ENCODE data around the gene RAB38. TPM values are rescaled to one million over a fixed set of nuclear protein-coding genes. Genes with fewer than 3 reads are reported as not detected.

RAB38 gene
- total RNA-seq, 2 experiments from 2014 or later = 0.28 to 0.44 TPM

DNA sequence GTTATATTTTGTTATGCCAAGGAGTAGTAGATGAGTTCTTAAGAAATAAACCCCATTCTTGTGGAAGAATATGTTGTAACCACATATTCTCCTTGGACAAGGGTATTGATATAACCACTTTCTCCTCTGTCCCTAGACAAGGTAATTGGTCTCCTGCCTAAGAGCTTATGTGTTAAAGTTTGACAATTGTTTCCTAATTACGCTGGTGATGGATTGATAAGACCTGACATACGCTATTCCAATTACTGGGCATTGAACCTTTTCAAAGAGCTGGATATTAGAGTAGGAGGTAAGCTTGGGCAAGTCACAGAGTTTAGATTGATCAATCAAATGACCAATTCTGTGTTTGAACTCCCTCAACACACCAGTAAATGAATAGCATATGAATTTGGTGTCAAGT is 88.9 kb downstream of the RAB38 start:
- CTCF ChIA-PET = no interaction called here
- Mint-ChIP-seq H3K4me1 (ENCODE audit: low read depth) (no peaks in the 10 kb centered on the region), H3K36me3 (ENCODE audit: low read depth) (no peaks in the 10 kb centered on the region), H3K9me3 (no peaks in the 10 kb centered on the region), H3K4me3 (no peak overlapping the region), H3K27ac (no peak overlapping the region), H3K27me3 (no peaks in the 10 kb centered on the region)
- Histone ChIP-seq H3K9me3 (ENCODE audit: control insufficient read depth in 1 of 2, insufficient read depth in 1 of 2, low read length in 2 of 2) (no peaks in the 10 kb centered on the region), H3K27ac (ENCODE audit: low read depth in 1 of 2, low read length in 2 of 2) (no peak overlapping the region), H3K36me3 (ENCODE audit: insufficient read depth, low read length) (no peaks in the 10 kb centered on the region), H3K27me3 (ENCODE audit: control insufficient read depth in 1 of 2, insufficient read depth in 2 of 2, low read length in 2 of 2) (no peaks in the 10 kb centered on the region), H3K4me1 (ENCODE audit: insufficient read depth, low read length) (no peaks in the 10 kb centered on the region), H3K4me3 (ENCODE audit: low read length) (no peak overlapping the region)
- ATAC-seq (ENCODE audit: poor library complexity) (no peak), DNase-seq (no peak)
- intact Hi-C loops (cut with DNase I, micrococcal nuclease) = no loop called here
- TF ChIP-seq, protein P1, sequence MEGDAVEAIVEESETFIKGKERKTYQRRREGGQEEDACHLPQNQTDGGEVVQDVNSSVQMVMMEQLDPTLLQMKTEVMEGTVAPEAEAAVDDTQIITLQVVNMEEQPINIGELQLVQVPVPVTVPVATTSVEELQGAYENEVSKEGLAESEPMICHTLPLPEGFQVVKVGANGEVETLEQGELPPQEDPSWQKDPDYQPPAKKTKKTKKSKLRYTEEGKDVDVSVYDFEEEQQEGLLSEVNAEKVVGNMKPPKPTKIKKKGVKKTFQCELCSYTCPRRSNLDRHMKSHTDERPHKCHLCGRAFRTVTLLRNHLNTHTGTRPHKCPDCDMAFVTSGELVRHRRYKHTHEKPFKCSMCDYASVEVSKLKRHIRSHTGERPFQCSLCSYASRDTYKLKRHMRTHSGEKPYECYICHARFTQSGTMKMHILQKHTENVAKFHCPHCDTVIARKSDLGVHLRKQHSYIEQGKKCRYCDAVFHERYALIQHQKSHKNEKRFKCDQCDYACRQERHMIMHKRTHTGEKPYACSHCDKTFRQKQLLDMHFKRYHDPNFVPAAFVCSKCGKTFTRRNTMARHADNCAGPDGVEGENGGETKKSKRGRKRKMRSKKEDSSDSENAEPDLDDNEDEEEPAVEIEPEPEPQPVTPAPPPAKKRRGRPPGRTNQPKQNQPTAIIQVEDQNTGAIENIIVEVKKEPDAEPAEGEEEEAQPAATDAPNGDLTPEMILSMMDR (IDR thresholded peaks at IDR 0.05) = no peak
- POLR2A ChIA-PET = no interaction called here

DNA sequence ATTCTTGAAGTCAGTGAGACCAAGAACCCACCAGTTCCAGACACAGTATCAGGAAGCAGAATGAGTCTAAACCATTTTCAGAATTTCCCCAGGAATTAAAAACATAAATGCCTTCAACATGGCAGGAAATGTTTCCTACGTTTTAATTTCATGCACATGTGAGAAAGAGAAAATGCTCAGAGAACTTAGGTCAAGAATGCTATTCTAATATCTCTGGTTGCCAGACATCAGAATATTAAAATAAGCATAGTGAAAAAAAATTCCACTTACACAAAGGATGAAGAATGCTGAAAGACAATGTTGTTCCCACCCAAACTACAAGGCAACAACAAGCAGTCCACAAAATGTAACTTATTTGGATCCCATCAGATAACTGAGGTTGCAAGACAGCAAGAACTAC is 104.8 kb downstream of the RAB38 start:
- H3K36me3 ChIP-seq (ENCODE audit: insufficient read depth, low read length) = no peaks in the 10 kb centered on the region
- CTCF ChIA-PET = no interaction called here
- intact Hi-C loops (cut with DNase I, micrococcal nuclease) = no loop called here
- DNase-seq (no peak), ATAC-seq (ENCODE audit: poor library complexity) (no peak)
- H3K4me1 Mint-ChIP-seq (ENCODE audit: low read depth) = no peaks in the 10 kb centered on the region
- no peak overlapping the region for H3K27ac ChIP-seq (ENCODE audit: low read depth in 1 of 2, low read length in 2 of 2)
- peaks cover 4% of the 10 kb centered on the region for H3K9me3 Mint-ChIP-seq
- H3K27me3 Mint-ChIP-seq = peaks cover 54% of the 10 kb centered on the region
- TF ChIP-seq, protein P1 (IDR thresholded peaks at IDR 0.05) = no peak
- no peaks in the 10 kb centered on the region for H3K4me1 ChIP-seq (ENCODE audit: insufficient read depth, low read length)
- no peak overlapping the region for H3K27ac Mint-ChIP-seq
- peaks cover 0 to 7% of the 10 kb centered on the region in 2 experiments for H3K9me3 ChIP-seq (ENCODE audit: control insufficient read depth in 1 of 2, insufficient read depth in 1 of 2, low read length in 2 of 2)
- H3K27me3 ChIP-seq (ENCODE audit: control insufficient read depth in 1 of 2, insufficient read depth in 2 of 2, low read length in 2 of 2) = peaks cover 4 to 6% of the 10 kb centered on the region in 2 experiments
- H3K4me3 ChIP-seq (ENCODE audit: low read length) = no peak overlapping the region
- POLR2A ChIA-PET = interaction anchor here (0.6 kb wide), 1 partner anchor 457 kb away, joined by 3 read pairs; no protein-coding TSS in a partner anchor
- no peaks in the 10 kb centered on the region for H3K36me3 Mint-ChIP-seq (ENCODE audit: low read depth)
- no peak overlapping the region for H3K4me3 Mint-ChIP-seq

DNA sequence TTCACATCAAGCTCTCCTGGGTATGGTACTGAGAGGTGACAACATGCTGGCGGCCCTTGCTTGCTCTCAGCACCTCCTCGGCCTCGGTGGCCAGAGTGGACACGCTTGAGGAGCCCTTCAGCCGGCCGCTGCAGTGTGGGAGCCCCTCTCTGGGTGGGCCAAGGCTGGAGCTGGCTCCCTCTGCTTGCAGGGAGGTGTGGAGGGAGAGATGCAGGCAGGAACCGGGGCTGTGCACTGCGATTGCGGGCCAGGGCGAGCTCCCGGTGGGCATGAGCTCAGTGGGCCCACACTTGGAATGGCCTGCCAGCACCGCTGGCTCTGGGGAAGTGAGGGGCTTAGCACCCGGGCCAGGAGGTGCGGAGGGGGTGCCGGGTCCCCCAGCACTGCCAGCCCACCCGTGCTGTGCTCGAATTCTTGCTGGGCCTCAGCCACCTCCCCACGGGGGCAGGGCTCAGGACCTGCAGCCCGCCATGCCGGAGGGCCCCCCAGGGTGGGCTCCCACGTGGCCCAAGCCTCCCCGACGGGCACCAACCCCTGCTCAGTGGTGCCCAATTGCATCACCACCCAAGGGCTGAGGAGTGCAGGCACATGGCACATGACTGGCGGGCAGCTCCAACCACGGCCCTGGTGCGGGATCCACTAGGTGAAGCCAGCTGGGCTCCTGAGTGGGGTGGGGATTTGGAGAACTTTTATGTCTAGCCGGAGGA is 106.2 kb downstream of the RAB38 start:
- TF ChIP-seq, protein P1 (IDR thresholded peaks at IDR 0.05) = no peak
- Histone ChIP-seq H3K9me3 (ENCODE audit: control insufficient read depth in 1 of 2, insufficient read depth in 1 of 2, low read length in 2 of 2) (peaks cover 0 to 7% of the 10 kb centered on the region in 2 experiments), H3K4me3 (ENCODE audit: low read length) (no peak overlapping the region), H3K4me1 (ENCODE audit: insufficient read depth, low read length) (no peaks in the 10 kb centered on the region), H3K36me3 (ENCODE audit: insufficient read depth, low read length) (no peaks in the 10 kb centered on the region), H3K27me3 (ENCODE audit: control insufficient read depth in 1 of 2, insufficient read depth in 2 of 2, low read length in 2 of 2) (peaks cover 4 to 6% of the 10 kb centered on the region in 2 experiments), H3K27ac (ENCODE audit: low read depth in 1 of 2, low read length in 2 of 2) (no peak overlapping the region)
- no peak overlapping the region for H3K4me3 Mint-ChIP-seq
- ATAC-seq (ENCODE audit: poor library complexity) (no peak), DNase-seq (peak in 1 of 14 experiments; percentile 6)
- no peaks in the 10 kb centered on the region for H3K4me1 Mint-ChIP-seq (ENCODE audit: low read depth)
- no peak overlapping the region for H3K27ac Mint-ChIP-seq
- no peaks in the 10 kb centered on the region for H3K36me3 Mint-ChIP-seq (ENCODE audit: low read depth)
- peaks cover 4% of the 10 kb centered on the region for H3K9me3 Mint-ChIP-seq
- POLR2A ChIA-PET = no interaction called here
- H3K27me3 Mint-ChIP-seq = peaks cover 57% of the 10 kb centered on the region
- CTCF ChIA-PET = no interaction called here
- intact Hi-C loops (cut with DNase I, micrococcal nuclease) = no loop called here
